Caco-2 (cell line): ENCODE data around the gene UBR4. TPM values are rescaled to one million over a fixed set of nuclear protein-coding genes. Genes with fewer than 3 reads are reported as not detected.
A peak's percentile ranks its signal among the peaks of the same experiment; 100 is the strongest.

ENCODE experiments used
- BruUV-seq: library from RNA; stranded (reverse); fragments of 400-500 nt; replicated peaks from 2 replicates; lab custom pipeline; 2021; lab: Mats Ljungman, UMichigan
- CTCF ChIA-PET: fragments of 300-600 bp; sonication (Branson Sonifier 250); formaldehyde crosslinking; loops from one replicate; lab custom pipeline; 2022; ENCODE audit warnings: antibody characterized with exemption; lab: Charles Lee
- POLR2A ChIA-PET: fragments of 300-600 bp; sonication (Branson Sonifier 250); formaldehyde crosslinking; loops from one replicate; lab custom pipeline; 2022; ENCODE audit warnings: antibody characterized with exemption; lab: Charles Lee
- DNase-seq, 2 experiments: peaks; one replicate each; pipeline versions ENCODE4 v3.0.0 to v3.0.0-alpha.2; 2020 to 2022
- H3K27me3 ChIP-seq: replicated peaks from 2 replicates; pipeline ENCODE4 v1.6.0; 2011; ENCODE audit warnings: low read length; ENCODE audit not compliant: control insufficient read depth, insufficient read depth
- H3K36me3 ChIP-seq: 2 replicates; pipeline ENCODE4 v1.5.1; 2011; ENCODE audit warnings: low read length; ENCODE audit not compliant: control insufficient read depth, insufficient read depth
- H3K4me1 ChIP-seq: fragments of 250-450 bp; sonication (Bioruptor Pico); 2 replicates; pipeline ENCODE4 v1.5.1; 2020; ENCODE audit warnings: mild to moderate bottlenecking
- H3K4me3 ChIP-seq: 2 replicates; pipeline ENCODE4 v1.5.1; 2011; ENCODE audit warnings: low read depth, mild to moderate bottlenecking, control low read depth, low read length
- H3K9me3 ChIP-seq: fragments of 250-450 bp; sonication (Bioruptor Pico); 2 replicates; pipeline ENCODE4 v1.5.1; 2020; ENCODE audit warnings: mild to moderate bottlenecking, moderate library complexity
- H3K27ac Mint-ChIP-seq: one replicate; pipeline ENCODE4 v1.8.0; 2022; ENCODE audit warnings: mixed read lengths; ENCODE audit not compliant: unreplicated experiment
- H3K27me3 Mint-ChIP-seq: one replicate; pipeline ENCODE4 v1.8.0; 2022; ENCODE audit warnings: mixed read lengths; ENCODE audit not compliant: insufficient read depth, unreplicated experiment
- H3K36me3 Mint-ChIP-seq: one replicate; pipeline ENCODE4 v1.8.0; 2022; ENCODE audit warnings: mild to moderate bottlenecking, mixed read lengths; ENCODE audit not compliant: insufficient read depth, unreplicated experiment
- H3K4me1 Mint-ChIP-seq: one replicate; pipeline ENCODE4 v1.8.0; 2022; ENCODE audit warnings: low read depth, mixed read lengths; ENCODE audit not compliant: unreplicated experiment
- H3K4me3 Mint-ChIP-seq: one replicate; pipeline ENCODE4 v1.8.0; 2022; ENCODE audit warnings: mild to moderate bottlenecking, moderate library complexity, mixed read lengths; ENCODE audit not compliant: unreplicated experiment
- H3K9me3 Mint-ChIP-seq: one replicate; pipeline ENCODE4 v1.8.0; 2022; ENCODE audit warnings: mixed read lengths; ENCODE audit not compliant: unreplicated experiment
- CTCF ChIP-seq, 2 experiments: fragments of 200-600 bp in 1 of 2; IDR thresholded peaks; 1 replicate in 1 of 2; 2 replicates in 1 of 2; pipeline versions ENCODE4 v1.5.1 to v1.8.0; 2011 to 2022; ENCODE audit warnings: antibody characterized with exemption in 1 of 2, control low read depth in 1 of 2, inconsistent platforms in 1 of 2, low read depth in 1 of 2, low read length in 1 of 2, mild to moderate bottlenecking in 1 of 2, moderate library complexity in 1 of 2; ENCODE audit not compliant: insufficient read depth in 1 of 2, severe bottlenecking in 1 of 2, unreplicated experiment in 1 of 2
- intact Hi-C: fragments of 100-400 bp; cut with micrococcal nuclease; formaldehyde crosslinking; loops from one replicate; pipeline ENCODE4 v1.10.0; 2022; ENCODE audit not compliant: unreplicated experiment
- total RNA-seq: library from RNA; stranded (reverse); gene quantifications from 2 replicates; pipeline ENCODE4 v1.2.3, GENCODE V29; 2022

UBR4 gene
- total RNA-seq, 1 experiment from 2014 or later: 317 TPM

- TF ChIP-seq CTCF (IDR thresholded peaks at IDR 0.05; ENCODE audit: insufficient read depth in 1 of 2, low read depth in 1 of 2, low read length in 1 of 2, severe bottlenecking in 1 of 2, unreplicated experiment in 1 of 2): no peak
Observed at GRCh38 chr1:19210772-19211549, 895 bp upstream of the UBR4 start.

GRCh38 chr1:19209439-19209989 is 552 bp downstream of the UBR4 start:
- DNase-seq: peak in 1 of 2 experiments; percentile 41
- Mint-ChIP-seq H3K4me3 (peak overlapping the region; percentile 92), H3K36me3 (peaks cover 73% of the 10 kb centered on the region), H3K4me1 (peaks cover 26% of the 10 kb centered on the region), H3K27ac (peak overlapping the region; percentile 90), H3K9me3 (no peaks in the 10 kb centered on the region), H3K27me3 (no peaks in the 10 kb centered on the region)
- H3K4me3 ChIP-seq: peak overlapping the region; percentile 95
- no peaks in the 10 kb centered on the region for H3K9me3 ChIP-seq
- ChIA-PET POLR2A (interaction anchor here (0.8 kb wide), 1 partner anchor 14 kb away, joined by 3 read pairs; no protein-coding TSS in a partner anchor), CTCF (no interaction called here)
- H3K36me3 ChIP-seq: no peaks in the 10 kb centered on the region
- no peak for TF ChIP-seq CTCF (IDR thresholded peaks at IDR 0.05; ENCODE audit: insufficient read depth in 1 of 2, low read depth in 1 of 2, low read length in 1 of 2, severe bottlenecking in 1 of 2, unreplicated experiment in 1 of 2)
- BruUV-seq: no TSS peak
- intact Hi-C loops: no loop called here
- H3K27me3 ChIP-seq: no peaks in the 10 kb centered on the region
- H3K4me1 ChIP-seq: peaks cover 35% of the 10 kb centered on the region

More at GRCh38 chr1:19210772-19211549, 895 bp upstream of the UBR4 start:
- no peaks in the 10 kb centered on the region for H3K9me3 ChIP-seq
- POLR2A ChIA-PET: interaction anchor here (1.2 kb wide), 1 partner anchor 15 kb away, joined by 7 read pairs; no protein-coding TSS in a partner anchor
- peak overlapping the region; percentile 95 for H3K4me3 ChIP-seq
- intact Hi-C loops: loop anchor here (5.0 kb wide), 1 partner anchor 34 kb away; no protein-coding TSS in a partner anchor
- BruUV-seq: TSS peak; percentile 58
- Mint-ChIP-seq H3K4me1 (peaks cover 15% of the 10 kb centered on the region), H3K27ac (peak overlapping the region; percentile 90), H3K9me3 (no peaks in the 10 kb centered on the region), H3K36me3 (peaks cover 73% of the 10 kb centered on the region), H3K4me3 (peak overlapping the region; percentile 92), H3K27me3 (no peaks in the 10 kb centered on the region)
- H3K27me3 ChIP-seq: no peaks in the 10 kb centered on the region
- no peak for DNase-seq
- peaks cover 23% of the 10 kb centered on the region for H3K4me1 ChIP-seq
- CTCF ChIA-PET: interaction anchor here (1.7 kb wide), 1 partner anchor 31 kb away, joined by 4 read pairs; no protein-coding TSS in a partner anchor
- H3K36me3 ChIP-seq: no peaks in the 10 kb centered on the region

GRCh38 chr1:19208710-19209438 is 1.2 kb downstream of the UBR4 start:
- peak overlapping the region; percentile 95 for H3K4me3 ChIP-seq
- Mint-ChIP-seq H3K9me3 (no peaks in the 10 kb centered on the region), H3K4me1 (peaks cover 31% of the 10 kb centered on the region), H3K27ac (peak overlapping the region; percentile 90), H3K4me3 (peak overlapping the region; percentile 92), H3K36me3 (peaks cover 67% of the 10 kb centered on the region), H3K27me3 (no peaks in the 10 kb centered on the region)
- no peak for DNase-seq
- no peak for TF ChIP-seq CTCF (IDR thresholded peaks at IDR 0.05; ENCODE audit: insufficient read depth in 1 of 2, low read depth in 1 of 2, low read length in 1 of 2, severe bottlenecking in 1 of 2, unreplicated experiment in 1 of 2)
- BruUV-seq: TSS peak; percentile 34
- ChIA-PET CTCF (interaction anchor here (1.3 kb wide), 1 partner anchor 29 kb away, joined by 3 read pairs; no protein-coding TSS in a partner anchor), POLR2A (interaction anchor here (0.8 kb wide), 1 partner anchor 13 kb away, joined by 3 read pairs; no protein-coding TSS in a partner anchor)
- H3K36me3 ChIP-seq: no peaks in the 10 kb centered on the region
- H3K4me1 ChIP-seq: peaks cover 41% of the 10 kb centered on the region
- intact Hi-C loops: no loop called here
- no peaks in the 10 kb centered on the region for H3K9me3 ChIP-seq
- H3K27me3 ChIP-seq: no peaks in the 10 kb centered on the region
